Mesenchymal stem cell (in vitro differentiated cells and primary cell): Measurements from ENCODE around the gene ARHGAP21.

Source experiments
- DNase-seq: peaks from one replicate; pipeline ENCODE4 v3.0.0-alpha.2; 2013
- H2AFZ ChIP-seq: one replicate; pipeline ENCODE4 v1.6.1; 2013; ENCODE audit warnings: low read depth, mild to moderate bottlenecking, control low read depth, inconsistent platforms, low read length, moderate library complexity
- H2AK5ac ChIP-seq: 2 replicates; pipeline ENCODE4 v1.6.1; 2013; ENCODE audit warnings: low read length, moderate library complexity, mild to moderate bottlenecking, inconsistent platforms; ENCODE audit not compliant: severe bottlenecking
- H2BK120ac ChIP-seq: one replicate; pipeline ENCODE4 v1.6.1; 2013; ENCODE audit warnings: low read depth, mild to moderate bottlenecking, inconsistent platforms, low read length, moderate library complexity
- H2BK12ac ChIP-seq, 2 experiments: one replicate each; pipeline ENCODE4 v1.6.1; 2013; ENCODE audit warnings: inconsistent platforms in 2 of 2, low read length in 2 of 2, mild to moderate bottlenecking in 2 of 2, moderate library complexity in 2 of 2, control low read depth in 1 of 2
- H2BK15ac ChIP-seq: one replicate; pipeline ENCODE4 v1.6.1; 2013; ENCODE audit warnings: mild to moderate bottlenecking, low read depth, inconsistent platforms; ENCODE audit not compliant: poor library complexity, severe bottlenecking
- H2BK5ac ChIP-seq: 2 replicates; pipeline ENCODE4 v1.6.1; 2013; ENCODE audit warnings: low read depth, mild to moderate bottlenecking, low read length, control low read depth, inconsistent platforms; ENCODE audit not compliant: poor library complexity, severe bottlenecking
- H3K14ac ChIP-seq, 2 experiments: one replicate each; pipeline ENCODE4 v1.6.1; 2013; ENCODE audit warnings: inconsistent platforms in 2 of 2, low read length in 2 of 2, control low read depth in 1 of 2, mild to moderate bottlenecking in 1 of 2, moderate library complexity in 1 of 2
- H3K18ac ChIP-seq, 2 experiments: one replicate each; pipeline ENCODE4 v1.6.1; 2013; ENCODE audit warnings: inconsistent platforms in 2 of 2, low read length in 2 of 2, control low read depth in 1 of 2, low read depth in 1 of 2, mild to moderate bottlenecking in 1 of 2
- H3K23ac ChIP-seq, 2 experiments: one replicate each; pipeline ENCODE4 v1.6.1; 2013; ENCODE audit warnings: inconsistent platforms in 2 of 2, low read length in 2 of 2, mild to moderate bottlenecking in 2 of 2, moderate library complexity in 2 of 2, control low read depth in 1 of 2
- H3K27ac ChIP-seq: 2 replicates; pipeline ENCODE4 v1.5.1; 2013; ENCODE audit warnings: mild to moderate bottlenecking, moderate library complexity, low read length, control low read depth, inconsistent platforms; ENCODE audit not compliant: poor library complexity, severe bottlenecking
- H3K27me3 ChIP-seq, 2 experiments: 2 replicates each; pipeline versions ENCODE4 v1.6.1 to v1.7.0; 2013; ENCODE audit warnings: low read length in 2 of 2, mild to moderate bottlenecking in 2 of 2, moderate library complexity in 2 of 2, control low read depth in 1 of 2, inconsistent platforms in 1 of 2; ENCODE audit not compliant: control insufficient read depth in 1 of 2, insufficient read depth in 1 of 2
- H3K36me3 ChIP-seq, 2 experiments: 2 replicates each; pipeline versions ENCODE4 v1.6.1 to v1.7.0; 2013; ENCODE audit warnings: low read length in 2 of 2, control low read depth in 1 of 2, inconsistent platforms in 1 of 2, low read depth in 1 of 2, mild to moderate bottlenecking in 1 of 2; ENCODE audit not compliant: insufficient read depth in 2 of 2, control insufficient read depth in 1 of 2
- H3K4ac ChIP-seq, 2 experiments: one replicate each; pipeline ENCODE4 v1.6.1; 2013; ENCODE audit warnings: inconsistent platforms in 2 of 2, low read length in 2 of 2, mild to moderate bottlenecking in 2 of 2, moderate library complexity in 2 of 2, control low read depth in 1 of 2, low read depth in 1 of 2
- H3K4me1 ChIP-seq: 2 replicates; pipeline ENCODE4 v1.6.1; 2013; ENCODE audit warnings: low read depth, low read length, control low read depth; ENCODE audit not compliant: control insufficient read depth, insufficient read depth
- H3K4me2 ChIP-seq: 2 replicates; pipeline ENCODE4 v1.6.1; 2013; ENCODE audit warnings: low read length, mild to moderate bottlenecking, inconsistent platforms; ENCODE audit not compliant: poor library complexity, severe bottlenecking
- H3K4me3 ChIP-seq, 2 experiments: 2 replicates each; pipeline versions ENCODE4 v1.5.1 to v1.7.0; 2013; ENCODE audit warnings: low read length in 2 of 2, mild to moderate bottlenecking in 2 of 2, control low read depth in 1 of 2, low read depth in 1 of 2; ENCODE audit not compliant: insufficient read depth in 1 of 2
- H3K79me1 ChIP-seq: replicated peaks from 2 replicates; pipeline ENCODE4 v1.6.1; 2013; ENCODE audit warnings: mild to moderate bottlenecking, control low read depth, low read length, inconsistent platforms; ENCODE audit not compliant: poor library complexity, severe bottlenecking
- H3K9ac ChIP-seq: 2 replicates; pipeline ENCODE4 v1.7.0; 2013; ENCODE audit warnings: mild to moderate bottlenecking, low read length, moderate library complexity
- H3K9me3 ChIP-seq: 2 replicates; pipeline ENCODE4 v1.7.0; 2013; ENCODE audit warnings: mild to moderate bottlenecking, low read length; ENCODE audit not compliant: control insufficient read depth
- H4K8ac ChIP-seq: one replicate; pipeline ENCODE4 v1.6.1; 2013; ENCODE audit warnings: inconsistent platforms, mild to moderate bottlenecking, low read length, moderate library complexity
- H4K91ac ChIP-seq: one replicate; pipeline ENCODE4 v1.6.1; 2013; ENCODE audit warnings: mild to moderate bottlenecking, low read length, inconsistent platforms
- WGBS: methylation state at CpG from one replicate; pipeline ENCODE4 v1.1.7; 2013; ENCODE audit warnings: mixed read lengths; 5-methylcytosine and 5-hydroxymethylcytosine counted together

ARHGAP21 gene

GRCh38 chr10:24670964-24671670, 52.6 kb downstream of the ARHGAP21 start:
- Histone ChIP-seq H3K23ac (no peak overlapping the region), H2AK5ac (no peak overlapping the region), H3K4me2 (no peak overlapping the region), H3K27me3 (no peaks in the 10 kb centered on the region), H2BK12ac (no peak overlapping the region), H2AFZ (no peak overlapping the region), H2BK5ac (no peak overlapping the region), H3K9ac (no peak overlapping the region), H4K8ac (no peak overlapping the region), H3K27ac (no peak overlapping the region), H3K36me3 (peaks cover 4 to 35% of the 10 kb centered on the region in 2 experiments), H3K4me3 (no peak overlapping the region), H2BK120ac (no peak overlapping the region), H3K79me1 (peaks cover 18% of the 10 kb centered on the region), H2BK15ac (no peak overlapping the region), H3K4me1 (no peaks in the 10 kb centered on the region), H3K4ac (no peak overlapping the region), H3K9me3 (no peaks in the 10 kb centered on the region), H3K18ac (no peak overlapping the region), H4K91ac (no peak overlapping the region), H3K14ac (no peak overlapping the region)
- 96% methylated on average over 3 of the region's 3 CpGs for WGBS
- no peak for DNase-seq

- Histone ChIP-seq H3K4ac (no peak overlapping the region), H3K36me3 (peaks cover 4 to 48% of the 10 kb centered on the region in 2 experiments), H3K4me2 (no peak overlapping the region), H2BK15ac (no peak overlapping the region), H3K27me3 (no peaks in the 10 kb centered on the region), H3K4me1 (no peaks in the 10 kb centered on the region), H2BK12ac (no peak overlapping the region), H2AFZ (no peak overlapping the region), H4K91ac (no peak overlapping the region), H2BK120ac (no peak overlapping the region), H3K18ac (no peak overlapping the region), H3K27ac (no peak overlapping the region), H4K8ac (no peak overlapping the region), H3K79me1 (peaks cover 19% of the 10 kb centered on the region), H2AK5ac (no peak overlapping the region), H3K14ac (no peak overlapping the region), H3K23ac (no peak overlapping the region), H3K4me3 (no peak overlapping the region), H3K9ac (no peak overlapping the region), H2BK5ac (no peak overlapping the region), H3K9me3 (no peaks in the 10 kb centered on the region)
- 94% methylated on average over 4 of the region's 6 CpGs for WGBS
- DNase-seq: no peak
These were observed 54.3 kb downstream of the ARHGAP21 start for GRCh38 chr10:24669285-24669852.

GRCh38 chr10:24668247-24668646, 55.4 kb downstream of the ARHGAP21 start:
- DNase-seq: no peak
- Histone ChIP-seq H2BK5ac (no peak overlapping the region), H4K8ac (no peak overlapping the region), H3K27ac (no peak overlapping the region), H2BK12ac (no peak overlapping the region), H3K9me3 (no peaks in the 10 kb centered on the region), H3K4ac (no peak overlapping the region), H2AFZ (no peak overlapping the region), H3K9ac (no peak overlapping the region), H2AK5ac (no peak overlapping the region), H3K14ac (no peak overlapping the region), H3K4me1 (no peaks in the 10 kb centered on the region), H2BK15ac (no peak overlapping the region), H3K79me1 (peaks cover 22% of the 10 kb centered on the region), H3K4me2 (no peak overlapping the region), H3K36me3 (peaks cover 4 to 56% of the 10 kb centered on the region in 2 experiments), H4K91ac (no peak overlapping the region), H3K27me3 (no peaks in the 10 kb centered on the region), H3K4me3 (no peak overlapping the region), H3K23ac (no peak overlapping the region), H2BK120ac (no peak overlapping the region), H3K18ac (no peak overlapping the region)
- 100% methylated on average over 4 of the region's 7 CpGs for WGBS

- H2BK15ac ChIP-seq: no peak overlapping the region
- H2BK12ac ChIP-seq: no peak overlapping the region
- H3K79me1 ChIP-seq: peaks cover 13% of the 10 kb centered on the region
- no peak overlapping the region for H4K8ac ChIP-seq
- DNase-seq: no peak
- no peak overlapping the region for H2BK120ac ChIP-seq
- H3K9ac ChIP-seq: no peak overlapping the region
- no peaks in the 10 kb centered on the region for H3K27me3 ChIP-seq
- peaks cover 4 to 66% of the 10 kb centered on the region in 2 experiments for H3K36me3 ChIP-seq
- H3K4ac ChIP-seq: no peak overlapping the region
- no peak overlapping the region for H3K27ac ChIP-seq
- no peak overlapping the region for H3K14ac ChIP-seq
- no peak overlapping the region for H3K4me2 ChIP-seq
- 83% methylated on average over 1 of the region's 1 CpG for WGBS
- no peak overlapping the region for H2AK5ac ChIP-seq
- no peak overlapping the region for H3K4me3 ChIP-seq
- no peak overlapping the region for H2AFZ ChIP-seq
- no peak overlapping the region for H3K23ac ChIP-seq
- no peaks in the 10 kb centered on the region for H3K9me3 ChIP-seq
- no peaks in the 10 kb centered on the region for H3K4me1 ChIP-seq
- H2BK5ac ChIP-seq: no peak overlapping the region
- no peak overlapping the region for H3K18ac ChIP-seq
- H4K91ac ChIP-seq: no peak overlapping the region
These were observed 58.7 kb downstream of the ARHGAP21 start for GRCh38 chr10:24664991-24665390.
